MM.1S (cell line): ENCODE measurements around the gene GH2.

Source experiments
- EZH2 ChIP-seq: fragments of 300-600 bp; sonication (generic); optimal IDR thresholded peaks from 2 replicates; pipeline ENCODE3; 2017; ENCODE audit warnings: low read depth, mild to moderate bottlenecking, antibody characterized with exemption, low read length, mixed read lengths
- TF ChIP-seq, protein P1 (sequence below): fragments of 300-600 bp; sonication (generic); IDR thresholded peaks from 2 replicates; pipeline ENCODE4 v1.5.1; 2016; ENCODE audit warnings: antibody characterized with exemption, low read length, mixed read lengths

DNA sequence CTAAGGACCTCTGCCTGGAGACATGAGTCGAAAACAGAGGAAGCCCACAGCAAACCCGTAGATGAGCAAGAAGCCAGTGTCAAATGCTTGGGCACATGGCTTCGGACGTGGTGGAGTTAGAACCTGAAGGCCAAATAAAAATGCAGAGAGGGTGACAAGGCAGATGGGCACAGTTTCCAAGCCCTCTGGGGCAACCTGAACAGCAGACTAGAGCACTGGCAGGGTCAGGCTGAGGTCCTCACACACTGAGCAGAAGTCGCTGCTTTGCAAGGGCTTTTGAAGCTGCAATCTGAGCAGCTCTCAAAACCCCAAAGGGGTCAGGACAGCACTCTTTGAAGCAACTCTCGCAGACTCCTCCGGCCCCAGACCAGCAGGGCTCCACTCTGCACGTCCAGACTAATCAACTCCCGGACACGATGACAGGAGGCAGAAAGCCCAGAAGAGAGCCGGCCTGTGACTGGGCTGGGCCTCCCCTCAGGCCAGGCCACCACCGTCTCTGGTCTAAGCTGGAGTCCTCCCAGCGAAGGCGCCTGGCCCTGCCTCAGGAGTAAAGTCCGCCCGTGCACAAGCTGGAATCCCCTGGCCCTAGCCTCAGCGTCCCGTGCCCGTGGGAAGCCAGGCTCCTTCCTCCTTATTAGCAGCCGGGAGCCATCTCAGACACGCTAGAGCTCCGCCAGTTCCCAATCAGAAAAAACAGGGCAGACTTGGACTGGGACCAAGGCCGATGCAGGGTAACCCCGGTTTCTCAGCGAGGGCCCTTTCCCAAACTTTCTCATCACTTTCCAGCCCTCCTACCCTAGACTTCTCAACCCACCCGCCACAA is 40.2 kb downstream of the GH2 start:
- TF ChIP-seq, protein P1, sequence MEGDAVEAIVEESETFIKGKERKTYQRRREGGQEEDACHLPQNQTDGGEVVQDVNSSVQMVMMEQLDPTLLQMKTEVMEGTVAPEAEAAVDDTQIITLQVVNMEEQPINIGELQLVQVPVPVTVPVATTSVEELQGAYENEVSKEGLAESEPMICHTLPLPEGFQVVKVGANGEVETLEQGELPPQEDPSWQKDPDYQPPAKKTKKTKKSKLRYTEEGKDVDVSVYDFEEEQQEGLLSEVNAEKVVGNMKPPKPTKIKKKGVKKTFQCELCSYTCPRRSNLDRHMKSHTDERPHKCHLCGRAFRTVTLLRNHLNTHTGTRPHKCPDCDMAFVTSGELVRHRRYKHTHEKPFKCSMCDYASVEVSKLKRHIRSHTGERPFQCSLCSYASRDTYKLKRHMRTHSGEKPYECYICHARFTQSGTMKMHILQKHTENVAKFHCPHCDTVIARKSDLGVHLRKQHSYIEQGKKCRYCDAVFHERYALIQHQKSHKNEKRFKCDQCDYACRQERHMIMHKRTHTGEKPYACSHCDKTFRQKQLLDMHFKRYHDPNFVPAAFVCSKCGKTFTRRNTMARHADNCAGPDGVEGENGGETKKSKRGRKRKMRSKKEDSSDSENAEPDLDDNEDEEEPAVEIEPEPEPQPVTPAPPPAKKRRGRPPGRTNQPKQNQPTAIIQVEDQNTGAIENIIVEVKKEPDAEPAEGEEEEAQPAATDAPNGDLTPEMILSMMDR, result no peak
- TF ChIP-seq EZH2, result no peak
